ENCODE data around the gene NCL.

DNA sequence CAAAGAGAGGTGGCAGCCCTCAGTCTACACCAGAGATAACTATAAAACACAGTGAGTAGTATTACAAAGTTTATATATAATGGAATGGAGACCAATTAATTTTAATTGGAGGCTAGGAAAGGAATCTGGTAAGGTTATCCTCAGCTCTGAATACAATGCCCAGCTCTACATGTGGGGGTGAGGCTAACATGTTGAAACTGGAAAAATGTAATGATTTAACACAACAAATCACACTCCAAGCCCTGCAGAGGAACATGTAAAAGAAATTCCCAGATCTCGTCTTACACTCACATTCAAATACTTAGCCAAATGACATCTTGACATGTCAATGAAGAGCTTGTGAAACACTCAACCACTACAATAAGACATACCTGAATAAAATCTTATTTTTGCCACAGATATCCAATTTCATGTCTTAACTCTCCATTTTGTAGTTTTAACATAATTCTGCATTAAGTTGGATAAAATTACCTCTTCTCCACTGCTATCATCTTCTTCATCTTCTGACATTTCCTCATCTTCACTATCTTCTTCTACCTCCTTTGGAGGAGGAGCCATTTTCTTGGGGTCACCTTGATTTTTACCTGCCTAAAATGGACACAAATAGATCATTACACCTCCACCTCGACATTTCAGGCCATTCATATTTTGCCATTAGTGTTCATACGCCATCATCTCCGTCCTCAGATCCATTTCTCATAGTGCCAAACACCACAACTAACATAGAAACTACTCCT is 1.4 kb downstream of the NCL start:
- TF ChIP-seq, protein P1, sequence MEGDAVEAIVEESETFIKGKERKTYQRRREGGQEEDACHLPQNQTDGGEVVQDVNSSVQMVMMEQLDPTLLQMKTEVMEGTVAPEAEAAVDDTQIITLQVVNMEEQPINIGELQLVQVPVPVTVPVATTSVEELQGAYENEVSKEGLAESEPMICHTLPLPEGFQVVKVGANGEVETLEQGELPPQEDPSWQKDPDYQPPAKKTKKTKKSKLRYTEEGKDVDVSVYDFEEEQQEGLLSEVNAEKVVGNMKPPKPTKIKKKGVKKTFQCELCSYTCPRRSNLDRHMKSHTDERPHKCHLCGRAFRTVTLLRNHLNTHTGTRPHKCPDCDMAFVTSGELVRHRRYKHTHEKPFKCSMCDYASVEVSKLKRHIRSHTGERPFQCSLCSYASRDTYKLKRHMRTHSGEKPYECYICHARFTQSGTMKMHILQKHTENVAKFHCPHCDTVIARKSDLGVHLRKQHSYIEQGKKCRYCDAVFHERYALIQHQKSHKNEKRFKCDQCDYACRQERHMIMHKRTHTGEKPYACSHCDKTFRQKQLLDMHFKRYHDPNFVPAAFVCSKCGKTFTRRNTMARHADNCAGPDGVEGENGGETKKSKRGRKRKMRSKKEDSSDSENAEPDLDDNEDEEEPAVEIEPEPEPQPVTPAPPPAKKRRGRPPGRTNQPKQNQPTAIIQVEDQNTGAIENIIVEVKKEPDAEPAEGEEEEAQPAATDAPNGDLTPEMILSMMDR (IDR thresholded peaks at IDR 0.05) = no peak
- TF ChIP-seq ZFX (IDR thresholded peaks at IDR 0.05; ENCODE audit: borderline replicate concordance) = no peak
